Epithelial cell of esophagus (primary cell): ENCODE results near the gene STRN.

Experiments
- DNase-seq: peaks from one replicate; pipeline ENCODE4 v3.0.0; 2010; ENCODE audit warnings: low read depth
- H3K4me3 ChIP-seq: 2 replicates; pipeline ENCODE4 v1.5.1; 2011; ENCODE audit warnings: mild to moderate bottlenecking, low read length, control low read depth
- TF ChIP-seq, protein P1 (sequence below): IDR thresholded peaks from 2 replicates; pipeline ENCODE4 v1.5.1; 2011; ENCODE audit warnings: low read depth, mild to moderate bottlenecking, low read length, control low read depth, inconsistent platforms; ENCODE audit not compliant: insufficient read depth; ENCODE audit errors: missing control alignments

The STRN gene

DNA sequence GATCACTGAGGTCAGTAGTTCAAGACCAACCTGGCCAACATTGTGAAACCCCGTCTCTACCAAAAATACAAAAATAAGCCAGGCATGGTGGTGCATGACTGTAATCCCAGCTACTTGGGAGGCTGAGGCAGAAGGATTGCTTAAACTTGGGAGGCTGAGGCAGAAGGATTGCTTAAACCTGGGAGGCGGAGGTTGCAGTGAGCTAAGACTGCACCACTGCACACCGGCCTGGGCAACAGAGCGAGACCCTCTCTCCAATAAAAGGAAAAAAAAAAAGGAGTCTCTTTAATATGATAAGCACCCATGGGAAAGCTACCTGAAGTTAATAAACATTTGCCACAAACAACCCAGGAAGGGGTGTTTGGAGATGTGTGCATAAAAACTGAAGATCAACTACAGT lies 2.6 kb downstream of the STRN start:
- TF ChIP-seq, protein P1, sequence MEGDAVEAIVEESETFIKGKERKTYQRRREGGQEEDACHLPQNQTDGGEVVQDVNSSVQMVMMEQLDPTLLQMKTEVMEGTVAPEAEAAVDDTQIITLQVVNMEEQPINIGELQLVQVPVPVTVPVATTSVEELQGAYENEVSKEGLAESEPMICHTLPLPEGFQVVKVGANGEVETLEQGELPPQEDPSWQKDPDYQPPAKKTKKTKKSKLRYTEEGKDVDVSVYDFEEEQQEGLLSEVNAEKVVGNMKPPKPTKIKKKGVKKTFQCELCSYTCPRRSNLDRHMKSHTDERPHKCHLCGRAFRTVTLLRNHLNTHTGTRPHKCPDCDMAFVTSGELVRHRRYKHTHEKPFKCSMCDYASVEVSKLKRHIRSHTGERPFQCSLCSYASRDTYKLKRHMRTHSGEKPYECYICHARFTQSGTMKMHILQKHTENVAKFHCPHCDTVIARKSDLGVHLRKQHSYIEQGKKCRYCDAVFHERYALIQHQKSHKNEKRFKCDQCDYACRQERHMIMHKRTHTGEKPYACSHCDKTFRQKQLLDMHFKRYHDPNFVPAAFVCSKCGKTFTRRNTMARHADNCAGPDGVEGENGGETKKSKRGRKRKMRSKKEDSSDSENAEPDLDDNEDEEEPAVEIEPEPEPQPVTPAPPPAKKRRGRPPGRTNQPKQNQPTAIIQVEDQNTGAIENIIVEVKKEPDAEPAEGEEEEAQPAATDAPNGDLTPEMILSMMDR: no peak
- no peak for DNase-seq
- no peak overlapping the region for H3K4me3 ChIP-seq

DNA sequence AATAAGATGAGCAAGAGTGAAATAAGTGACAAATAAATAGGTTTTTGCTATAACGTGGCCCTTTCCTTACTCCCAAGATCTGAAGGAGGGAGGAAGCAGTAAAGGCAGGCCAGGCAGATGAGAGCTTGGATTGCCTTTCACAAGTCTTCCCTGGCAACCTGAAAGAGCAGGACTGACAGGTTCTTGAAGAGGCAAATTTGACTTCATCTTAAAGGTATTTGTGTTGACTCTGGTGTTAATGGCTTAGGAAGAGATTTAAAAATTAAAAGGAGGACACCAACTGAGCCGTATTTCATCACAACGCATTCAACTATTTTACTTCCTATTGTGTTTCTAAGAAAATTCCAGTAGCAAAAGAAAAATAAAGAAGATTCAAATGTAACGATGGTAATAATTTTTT lies 3.2 kb downstream of the STRN start:
- DNase-seq: peak; percentile 92
- TF ChIP-seq, protein P1: no peak
- H3K4me3 ChIP-seq: no peak overlapping the region

DNA sequence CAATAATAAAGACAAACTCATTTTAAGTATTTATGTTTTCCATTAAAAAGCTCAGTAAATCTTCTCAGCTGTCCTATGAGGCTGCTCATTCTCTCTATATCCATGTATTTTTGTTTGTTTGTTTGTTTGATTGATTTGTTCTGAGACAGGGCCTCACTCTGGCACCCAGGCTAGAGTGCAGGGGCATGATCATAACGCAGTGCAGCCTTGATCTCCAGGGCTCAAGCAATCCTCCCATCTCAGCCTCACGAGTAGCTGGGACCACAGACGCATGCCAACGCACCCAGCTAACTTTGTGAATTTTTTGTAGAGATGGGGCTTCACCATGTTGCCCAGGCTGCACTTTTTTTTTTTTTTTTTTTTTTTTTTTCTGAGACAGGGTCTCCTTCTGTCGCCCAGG lies 5.6 kb downstream of the STRN start:
- TF ChIP-seq, protein P1: no peak
- H3K4me3 ChIP-seq: no peak overlapping the region
- DNase-seq: no peak

DNA sequence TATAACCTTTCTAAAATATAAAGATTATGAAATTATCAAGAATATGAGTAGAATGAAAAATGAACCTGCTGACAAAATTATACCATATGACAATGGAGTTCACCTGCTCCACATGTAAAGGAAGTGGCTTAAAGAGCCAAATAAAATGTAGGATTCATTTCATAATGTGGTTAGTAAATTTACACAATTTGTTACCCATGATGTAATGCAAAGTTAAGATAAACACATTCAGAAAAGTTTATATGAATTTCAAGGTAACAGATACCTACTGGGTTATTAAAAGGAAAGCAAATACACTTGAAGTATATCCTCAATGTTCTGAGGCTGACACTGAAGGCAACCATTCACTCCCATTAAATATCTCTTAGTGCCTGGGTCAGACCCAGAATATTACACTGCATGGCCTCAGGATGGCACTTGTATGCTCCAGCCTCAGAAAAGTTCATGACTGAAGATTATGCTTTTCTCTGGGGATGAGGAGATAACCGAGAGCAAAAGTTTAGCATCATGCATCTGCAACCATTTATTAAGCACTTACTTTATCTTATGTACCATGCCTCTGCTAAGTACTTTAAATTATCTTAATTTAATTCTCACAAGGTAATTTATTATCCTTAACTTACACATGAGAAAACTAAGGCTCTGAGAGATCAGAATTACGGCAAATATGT lies 6.2 kb downstream of the STRN start:
- DNase-seq: no peak
- TF ChIP-seq, protein P1: no peak
- no peak overlapping the region for H3K4me3 ChIP-seq

DNA sequence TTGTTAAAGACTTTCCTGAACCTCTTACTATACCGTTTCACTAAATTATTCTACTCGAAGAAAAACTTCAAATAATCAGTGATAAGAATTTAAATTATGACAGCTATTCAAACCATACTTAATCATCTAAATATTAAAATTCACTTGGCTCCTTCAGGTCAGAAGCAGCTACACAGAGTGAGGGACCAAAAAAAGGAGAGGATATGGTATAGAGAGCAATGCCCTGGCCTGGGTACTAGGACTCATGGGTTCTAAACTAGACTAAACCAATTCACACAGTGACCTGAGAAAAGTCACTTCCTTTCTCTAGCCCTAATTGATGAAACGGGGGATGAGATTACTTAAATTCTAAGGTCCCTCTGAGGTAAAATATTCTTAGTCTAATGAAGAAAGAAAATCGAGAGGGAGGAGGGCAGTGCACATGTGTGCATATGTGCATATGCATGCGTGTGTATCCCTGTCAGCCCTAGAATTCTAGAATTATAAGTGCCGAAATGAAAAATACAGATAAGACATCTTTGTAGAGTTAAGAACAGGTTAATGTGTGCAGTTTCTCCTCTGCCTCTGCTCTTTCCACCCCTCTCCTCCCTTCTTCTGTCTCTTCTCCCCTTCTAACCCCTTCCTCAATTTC lies 11.2 kb downstream of the STRN start:
- TF ChIP-seq, protein P1: no peak
- H3K4me3 ChIP-seq: no peak overlapping the region

DNA sequence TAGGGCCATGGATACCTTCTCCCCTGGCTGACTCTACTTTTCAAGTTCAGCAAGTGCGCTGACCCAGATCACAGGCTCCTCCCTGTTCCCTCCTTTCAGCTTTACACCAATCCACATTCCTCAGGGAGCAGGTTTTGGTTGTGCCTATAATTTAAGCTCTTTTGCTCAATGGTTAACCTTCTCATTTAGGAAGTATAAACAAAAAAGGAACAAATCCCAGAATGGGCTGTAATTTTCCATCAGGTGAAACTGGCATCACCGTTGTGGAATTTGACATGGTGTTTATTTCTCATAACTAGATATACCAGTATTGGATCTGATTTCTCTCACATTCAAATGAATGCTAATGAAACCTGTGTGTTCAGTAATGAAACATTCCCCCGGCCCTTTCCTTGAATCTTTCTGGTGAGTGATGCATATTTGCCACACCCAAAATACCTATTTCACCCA lies 13.6 kb downstream of the STRN start:
- DNase-seq: peak; percentile 92
- TF ChIP-seq, protein P1: no peak
- no peak overlapping the region for H3K4me3 ChIP-seq

More for the DNA sequence above, 11.2 kb downstream of the STRN start:
- no peak for DNase-seq
